NCI-H2107 (cell line): ENCODE measurements around the gene ZNF407.
A peak's percentile ranks its signal among the peaks of the same experiment; 100 is the strongest.

Experiments used
- DNase-seq: peaks from one replicate; lab custom pipeline; 2025; lab: John Stamatoyannopoulos, UW

The ZNF407 gene

GRCh38 chr18:74579496-74580065, 18.1 kb upstream of the ZNF407 start:
- no peak for DNase-seq

- no peak for DNase-seq
Observed at GRCh38 chr18:74582642-74583041, 15.0 kb upstream of the ZNF407 start.

- no peak for DNase-seq
Observed at GRCh38 chr18:74587441-74587840, 10.2 kb upstream of the ZNF407 start.

GRCh38 chr18:74589021-74589420, 8.6 kb upstream of the ZNF407 start:
- no peak for DNase-seq

GRCh38 chr18:74589811-74590210, 7.9 kb upstream of the ZNF407 start:
- DNase-seq, result no peak

GRCh38 chr18:74590671-74591070, 7.0 kb upstream of the ZNF407 start:
- DNase-seq, result no peak

GRCh38 chr18:74595431-74595830, 2.2 kb upstream of the ZNF407 start:
- no peak for DNase-seq

GRCh38 chr18:74597034-74597661, 522 bp upstream of the ZNF407 start:
- DNase-seq, result no peak

GRCh38 chr18:74598350-74599001, 806 bp downstream of the ZNF407 start:
- peak; percentile 49 for DNase-seq

GRCh38 chr18:74604361-74604760, 6.7 kb downstream of the ZNF407 start:
- DNase-seq, result no peak

GRCh38 chr18:74604774-74605173, 7.1 kb downstream of the ZNF407 start:
- DNase-seq, result no peak

GRCh38 chr18:74608681-74609080, 11.0 kb downstream of the ZNF407 start:
- no peak for DNase-seq

GRCh38 chr18:74609535-74609934, 11.9 kb downstream of the ZNF407 start:
- DNase-seq, result no peak

- no peak for DNase-seq
Observed at GRCh38 chr18:74610051-74610615, 12.5 kb downstream of the ZNF407 start.

GRCh38 chr18:74610860-74611259, 13.2 kb downstream of the ZNF407 start:
- no peak for DNase-seq

- DNase-seq, result no peak
Observed at GRCh38 chr18:74611765-74612164, 14.1 kb downstream of the ZNF407 start.

GRCh38 chr18:74613381-74613780, 15.7 kb downstream of the ZNF407 start:
- DNase-seq, result no peak

- DNase-seq, result no peak
Observed at GRCh38 chr18:74616494-74616893, 18.8 kb downstream of the ZNF407 start.

- no peak for DNase-seq
Observed at GRCh38 chr18:74617486-74617885, 19.8 kb downstream of the ZNF407 start.

GRCh38 chr18:74622072-74622471, 24.4 kb downstream of the ZNF407 start:
- no peak for DNase-seq

GRCh38 chr18:74623047-74623816, 25.6 kb downstream of the ZNF407 start:
- no peak for DNase-seq

GRCh38 chr18:74624466-74624865, 26.8 kb downstream of the ZNF407 start:
- DNase-seq, result no peak

GRCh38 chr18:74625157-74625556, 27.5 kb downstream of the ZNF407 start:
- no peak for DNase-seq
